CD4-positive, CD25-positive, alpha-beta regulatory T cell (primary cell): ENCODE results near the gene TTLL3. TPM values are rescaled to one million over a fixed set of nuclear protein-coding genes. Genes with fewer than 3 reads are reported as not detected.

Source experiments
- ATAC-seq, 2 donors: fragments of 150-1000 bp; cut with Tn5 transposase; one replicate each; pipeline ENCODE4 v1.10.0; 2021; ENCODE audit warnings: low read depth in 2 of 2, moderate number of reproducible peaks in 2 of 2, moderate library complexity in 1 of 2
- DNase-seq, 3 donors: peaks; one replicate each; pipeline versions ENCODE4 v3.0.0 to v3.0.0-alpha.2; 2012 to 2022; ENCODE audit warnings: mixed read lengths in 1 of 3
- H3K27ac ChIP-seq: one replicate; pipeline ENCODE4 v1.7.0; 2013; ENCODE audit warnings: mild to moderate bottlenecking, low read length; ENCODE audit not compliant: insufficient read depth, poor library complexity, severe bottlenecking
- H3K27me3 ChIP-seq: one replicate; pipeline ENCODE4 v1.7.0; 2013; ENCODE audit warnings: low read length; ENCODE audit not compliant: control insufficient read depth, insufficient read depth
- H3K36me3 ChIP-seq: one replicate; pipeline ENCODE4 v1.7.0; 2013; ENCODE audit warnings: mild to moderate bottlenecking, low read length, moderate library complexity; ENCODE audit not compliant: control insufficient read depth, insufficient read depth
- H3K4me1 ChIP-seq: 2 replicates; pipeline ENCODE4 v1.7.0; 2013; ENCODE audit warnings: mild to moderate bottlenecking, low read length; ENCODE audit not compliant: insufficient read depth, control insufficient read depth, poor library complexity, severe bottlenecking
- H3K4me3 ChIP-seq: one replicate; pipeline ENCODE4 v1.7.0; 2013; ENCODE audit warnings: low read depth, mild to moderate bottlenecking, low read length, moderate library complexity
- H3K9me3 ChIP-seq, 2 experiments: 1 replicate in 1 of 2; 2 replicates in 1 of 2; pipeline ENCODE4 v1.7.0; 2013; ENCODE audit warnings: low read length in 2 of 2, mild to moderate bottlenecking in 1 of 2, moderate library complexity in 1 of 2; ENCODE audit not compliant: control insufficient read depth in 2 of 2
- H3K27ac Mint-ChIP-seq, 3 donors: one replicate each; pipeline ENCODE4 v1.8.0; 2020 to 2022; ENCODE audit warnings: mild to moderate bottlenecking in 3 of 3, mixed read lengths in 3 of 3, moderate library complexity in 2 of 3
- H3K27me3 Mint-ChIP-seq: one replicate; pipeline ENCODE4 v1.8.0; 2022; ENCODE audit warnings: mild to moderate bottlenecking, mixed read lengths
- H3K36me3 Mint-ChIP-seq: one replicate; pipeline ENCODE4 v1.8.0; 2020; ENCODE audit warnings: mixed read lengths
- H3K4me1 Mint-ChIP-seq, 4 donors: one replicate each; pipeline ENCODE4 v1.8.0; 2020 to 2022; ENCODE audit warnings: mixed read lengths in 4 of 4, mild to moderate bottlenecking in 1 of 4
- H3K4me3 Mint-ChIP-seq, 4 donors: one replicate each; pipeline ENCODE4 v1.8.0; 2020 to 2022; ENCODE audit warnings: mild to moderate bottlenecking in 4 of 4, mixed read lengths in 4 of 4, moderate library complexity in 3 of 4
- H3K9me3 Mint-ChIP-seq, 7 donors: one replicate each; pipeline ENCODE4 v1.8.0; 2020 to 2022; ENCODE audit warnings: mixed read lengths in 7 of 7, mild to moderate bottlenecking in 3 of 7, moderate library complexity in 2 of 7
- polyA plus RNA-seq, 4 donors: library from polyadenylated mRNA; unstranded; fragments of 300-500 nt; fragmentation: Illumina TruSeq; gene quantifications; one replicate each; pipeline ENCODE4 v1.2.3, GENCODE V29; 2021
- total RNA-seq: library from RNA; stranded (reverse); gene quantifications from one replicate; pipeline ENCODE4 v1.2.3, GENCODE V29; 2022

TTLL3 gene
- total and polyA plus RNA-seq, 5 donors from 2014 or later, result 2.3 to 89.9 (median 3.8) TPM

- ATAC-seq (no peak), DNase-seq (no peak)
- no peak overlapping the region for H3K27ac ChIP-seq
- H3K4me1 ChIP-seq, result peaks cover 10% of the 10 kb centered on the region
- Mint-ChIP-seq H3K9me3 (no peaks in the 10 kb centered on the region), H3K27me3 (no peaks in the 10 kb centered on the region), H3K27ac (peak overlapping the region; percentile 52 to 85 (median 78)), H3K4me3 (no peak overlapping the region), H3K4me1 (peaks cover 5 to 31% (median 16%) of the 10 kb centered on the region in 4 donors), H3K36me3 (peaks cover 35% of the 10 kb centered on the region)
- H3K36me3 ChIP-seq, result peaks cover 80% of the 10 kb centered on the region
- no peaks in the 10 kb centered on the region for H3K9me3 ChIP-seq
- H3K27me3 ChIP-seq, result no peaks in the 10 kb centered on the region
- no peak overlapping the region for H3K4me3 ChIP-seq
These were observed 6.6 kb upstream of the TTLL3 start for GRCh38 chr3:9803494-9803893.

DNA sequence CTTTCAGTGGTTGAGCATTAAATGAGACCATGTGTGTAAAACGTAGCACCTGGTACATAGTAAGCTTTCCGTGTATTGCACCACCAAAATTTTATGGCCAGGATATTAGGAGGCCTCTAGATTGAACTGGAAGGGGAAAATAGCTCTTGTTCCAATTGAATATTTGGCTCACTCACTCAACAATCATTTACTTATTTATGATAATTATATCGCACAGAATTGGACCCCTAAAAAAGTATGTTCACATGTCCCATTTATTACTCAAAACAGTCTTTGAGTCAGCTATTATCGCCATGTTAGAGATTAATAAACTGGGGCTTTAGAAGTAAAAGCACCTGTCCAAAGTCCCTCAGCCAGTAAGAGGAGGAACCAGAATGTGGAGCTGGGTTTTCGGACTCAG, 5.1 kb upstream of the TTLL3 start:
- Histone ChIP-seq H3K9me3 (no peaks in the 10 kb centered on the region), H3K36me3 (peaks cover 64% of the 10 kb centered on the region), H3K27me3 (no peaks in the 10 kb centered on the region), H3K4me1 (peaks cover 24% of the 10 kb centered on the region), H3K4me3 (no peak overlapping the region), H3K27ac (no peak overlapping the region)
- Mint-ChIP-seq H3K9me3 (no peaks in the 10 kb centered on the region), H3K27ac (no peak overlapping the region), H3K4me1 (peaks cover 11 to 41% (median 20%) of the 10 kb centered on the region in 4 donors), H3K27me3 (no peaks in the 10 kb centered on the region), H3K36me3 (peaks cover 31% of the 10 kb centered on the region), H3K4me3 (peak overlapping the region in 1 of 4 donors; percentile 13)
- no peak for ATAC-seq
- DNase-seq, result no peak

DNA sequence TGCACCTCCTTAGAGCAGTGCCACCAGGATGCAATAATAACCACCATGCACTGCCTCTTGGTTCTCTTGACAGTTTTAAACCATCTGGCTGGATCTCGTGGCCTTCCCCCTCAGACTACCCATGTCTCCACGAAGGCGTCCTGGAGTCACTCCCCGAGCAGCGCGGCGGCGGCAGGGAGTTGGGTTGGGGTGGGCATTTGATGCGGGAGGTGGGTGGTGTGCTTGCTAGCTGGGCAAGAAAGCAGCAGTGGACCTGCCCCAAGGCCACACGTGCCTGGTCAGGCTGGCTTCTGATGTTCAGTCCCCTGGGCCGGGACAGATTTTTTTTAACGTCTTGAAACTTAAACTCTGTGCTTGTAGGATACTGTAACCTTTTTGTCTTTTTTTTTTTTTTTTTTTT, 3.9 kb upstream of the TTLL3 start:
- H3K9me3 ChIP-seq, result no peaks in the 10 kb centered on the region
- H3K27me3 ChIP-seq, result no peaks in the 10 kb centered on the region
- H3K27ac ChIP-seq, result no peak overlapping the region
- Mint-ChIP-seq H3K4me3 (no peak overlapping the region), H3K36me3 (peaks cover 35% of the 10 kb centered on the region), H3K9me3 (no peaks in the 10 kb centered on the region), H3K27ac (no peak overlapping the region), H3K4me1 (peaks cover 12 to 50% (median 24%) of the 10 kb centered on the region in 4 donors), H3K27me3 (no peaks in the 10 kb centered on the region)
- peaks cover 32% of the 10 kb centered on the region for H3K4me1 ChIP-seq
- ATAC-seq (no peak), DNase-seq (no peak)
- H3K4me3 ChIP-seq, result no peak overlapping the region
- peaks cover 55% of the 10 kb centered on the region for H3K36me3 ChIP-seq

- no peaks in the 10 kb centered on the region for H3K27me3 Mint-ChIP-seq
- no peaks in the 10 kb centered on the region for H3K9me3 Mint-ChIP-seq
- peak overlapping the region; percentile 83 for H3K27ac ChIP-seq
These were observed 3.1 kb upstream of the TTLL3 start for GRCh38 chr3:9806688-9807589.

GRCh38 chr3:9807981-9808344, 2.1 kb upstream of the TTLL3 start:
- Histone ChIP-seq H3K36me3 (peaks cover 45% of the 10 kb centered on the region), H3K4me3 (no peak overlapping the region), H3K4me1 (peaks cover 32% of the 10 kb centered on the region), H3K27ac (peak overlapping the region; percentile 83), H3K27me3 (no peaks in the 10 kb centered on the region), H3K9me3 (no peaks in the 10 kb centered on the region)
- Mint-ChIP-seq H3K27me3 (no peaks in the 10 kb centered on the region), H3K9me3 (no peaks in the 10 kb centered on the region), H3K4me3 (peak overlapping the region; percentile 62 to 92 (median 76)), H3K27ac (peak overlapping the region; percentile 96 to 98 (median 98)), H3K36me3 (peaks cover 38% of the 10 kb centered on the region), H3K4me1 (peaks cover 20 to 57% (median 30%) of the 10 kb centered on the region in 4 donors)
- ATAC-seq, result no peak
- DNase-seq, result no peak

More at GRCh38 chr3:9806688-9807589, 3.1 kb upstream of the TTLL3 start:
- peaks cover 20 to 57% (median 30%) of the 10 kb centered on the region in 4 donors for H3K4me1 Mint-ChIP-seq
- Histone ChIP-seq H3K4me1 (peaks cover 32% of the 10 kb centered on the region), H3K4me3 (no peak overlapping the region), H3K36me3 (peaks cover 48% of the 10 kb centered on the region), H3K27me3 (no peaks in the 10 kb centered on the region), H3K9me3 (no peaks in the 10 kb centered on the region)
- ATAC-seq (no peak), DNase-seq (no peak)
- H3K27ac Mint-ChIP-seq, result peak overlapping the region in 1 of 3 donors; percentile 96
- H3K36me3 Mint-ChIP-seq, result peaks cover 38% of the 10 kb centered on the region
- H3K4me3 Mint-ChIP-seq, result peak overlapping the region in 1 of 4 donors; percentile 83

- H3K27me3 ChIP-seq, result no peaks in the 10 kb centered on the region
- Mint-ChIP-seq H3K4me1 (peaks cover 20 to 51% (median 29%) of the 10 kb centered on the region in 4 donors), H3K9me3 (no peaks in the 10 kb centered on the region), H3K4me3 (peak overlapping the region; percentile 82 to 95 (median 94)), H3K36me3 (peaks cover 35% of the 10 kb centered on the region), H3K27me3 (no peaks in the 10 kb centered on the region), H3K27ac (peak overlapping the region; percentile 96 to 98 (median 98))
- peaks cover 40% of the 10 kb centered on the region for H3K36me3 ChIP-seq
- peak overlapping the region; percentile 76 for H3K4me3 ChIP-seq
- ATAC-seq, result peak; percentile 71 to 78
- H3K4me1 ChIP-seq, result peaks cover 32% of the 10 kb centered on the region
- H3K27ac ChIP-seq, result peak overlapping the region; percentile 83
- H3K9me3 ChIP-seq, result no peaks in the 10 kb centered on the region
- DNase-seq, result peak; percentile 21 to 78 (median 48)
These were observed 1.6 kb upstream of the TTLL3 start for GRCh38 chr3:9808345-9809037.

GRCh38 chr3:9809239-9809614, 835 bp upstream of the TTLL3 start:
- peak overlapping the region; percentile 76 for H3K4me3 ChIP-seq
- H3K36me3 ChIP-seq, result peaks cover 32% of the 10 kb centered on the region
- peak overlapping the region; percentile 83 for H3K27ac ChIP-seq
- Mint-ChIP-seq H3K36me3 (peaks cover 28% of the 10 kb centered on the region), H3K27me3 (no peaks in the 10 kb centered on the region), H3K4me1 (peaks cover 19 to 47% (median 28%) of the 10 kb centered on the region in 4 donors), H3K9me3 (no peaks in the 10 kb centered on the region), H3K4me3 (peak overlapping the region; percentile 82 to 95 (median 94)), H3K27ac (peak overlapping the region; percentile 96 to 98 (median 98))
- no peak for DNase-seq
- no peaks in the 10 kb centered on the region for H3K27me3 ChIP-seq
- H3K9me3 ChIP-seq, result no peaks in the 10 kb centered on the region
- no peak for ATAC-seq
- peaks cover 32% of the 10 kb centered on the region for H3K4me1 ChIP-seq
